WERI-Rb-1 (cell line): ENCODE results near the gene KCNJ14.
A peak's percentile ranks its signal among the peaks of the same experiment; 100 is the strongest.

Experiments used
- DNase-seq: peaks from one replicate; pipeline ENCODE4 v3.0.0-alpha.2; 2020
- H3K27ac ChIP-seq: fragments of 250-450 bp; sonication (Bioruptor Pico); 2 replicates; pipeline ENCODE4 v1.5.1; 2020; ENCODE audit warnings: mild to moderate bottlenecking, moderate library complexity
- H3K27me3 ChIP-seq: fragments of 250-450 bp; sonication (Bioruptor Pico); 2 replicates; pipeline ENCODE4 v1.5.1; 2021; ENCODE audit warnings: mild to moderate bottlenecking, low read depth, moderate library complexity; ENCODE audit not compliant: insufficient read depth, severe bottlenecking
- H3K36me3 ChIP-seq: fragments of 250-450 bp; sonication (Bioruptor Pico); 2 replicates; pipeline ENCODE4 v1.5.1; 2020; ENCODE audit warnings: mild to moderate bottlenecking, moderate library complexity
- H3K4me3 ChIP-seq: 2 replicates; pipeline ENCODE4 v1.5.1; 2011; ENCODE audit warnings: low read depth, mild to moderate bottlenecking, control low read depth, low read length
- H3K9me3 ChIP-seq: fragments of 250-450 bp; sonication (Bioruptor Pico); 2 replicates; pipeline ENCODE4 v1.5.1; 2021; ENCODE audit warnings: mild to moderate bottlenecking, moderate library complexity; ENCODE audit not compliant: severe bottlenecking
- TF ChIP-seq, protein P1 (sequence below): IDR thresholded peaks from 2 replicates; pipeline ENCODE4 v1.5.1; 2011; ENCODE audit warnings: low read depth, mild to moderate bottlenecking, control low read depth, inconsistent platforms, low read length

The KCNJ14 gene

DNA sequence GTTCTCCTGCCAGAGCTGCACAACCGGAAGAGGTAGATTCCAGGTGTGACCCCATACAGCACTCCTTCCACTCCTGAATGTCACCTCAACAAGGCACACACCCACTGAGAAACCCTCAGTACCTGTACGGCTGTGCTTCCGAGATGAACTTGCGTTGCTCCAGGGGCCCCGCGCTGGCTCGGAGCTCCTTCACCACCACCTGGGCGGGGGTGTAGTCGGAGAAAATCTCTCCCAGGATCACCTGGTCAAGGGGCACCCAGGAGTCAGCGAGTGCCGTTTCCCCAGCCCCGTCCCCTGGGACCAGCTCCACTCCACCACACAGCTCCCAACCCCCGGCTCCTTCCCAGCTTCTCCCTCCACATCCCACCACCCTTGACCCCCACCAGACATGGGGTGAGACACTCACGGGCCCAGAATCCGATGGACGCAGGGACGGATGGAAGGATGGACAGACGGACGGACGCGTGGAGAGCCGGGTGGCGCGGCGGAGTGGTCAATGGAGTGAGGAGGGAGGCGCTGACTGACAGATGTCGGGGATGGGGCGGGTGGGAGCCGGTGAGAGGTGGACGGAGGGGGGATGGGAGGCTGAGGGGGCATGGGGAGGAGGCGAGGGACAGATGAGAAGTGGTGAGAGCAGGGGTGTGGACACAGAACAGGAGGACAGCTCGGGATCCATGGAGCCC, 53.5 kb downstream of the KCNJ14 start:
- TF ChIP-seq, protein P1, sequence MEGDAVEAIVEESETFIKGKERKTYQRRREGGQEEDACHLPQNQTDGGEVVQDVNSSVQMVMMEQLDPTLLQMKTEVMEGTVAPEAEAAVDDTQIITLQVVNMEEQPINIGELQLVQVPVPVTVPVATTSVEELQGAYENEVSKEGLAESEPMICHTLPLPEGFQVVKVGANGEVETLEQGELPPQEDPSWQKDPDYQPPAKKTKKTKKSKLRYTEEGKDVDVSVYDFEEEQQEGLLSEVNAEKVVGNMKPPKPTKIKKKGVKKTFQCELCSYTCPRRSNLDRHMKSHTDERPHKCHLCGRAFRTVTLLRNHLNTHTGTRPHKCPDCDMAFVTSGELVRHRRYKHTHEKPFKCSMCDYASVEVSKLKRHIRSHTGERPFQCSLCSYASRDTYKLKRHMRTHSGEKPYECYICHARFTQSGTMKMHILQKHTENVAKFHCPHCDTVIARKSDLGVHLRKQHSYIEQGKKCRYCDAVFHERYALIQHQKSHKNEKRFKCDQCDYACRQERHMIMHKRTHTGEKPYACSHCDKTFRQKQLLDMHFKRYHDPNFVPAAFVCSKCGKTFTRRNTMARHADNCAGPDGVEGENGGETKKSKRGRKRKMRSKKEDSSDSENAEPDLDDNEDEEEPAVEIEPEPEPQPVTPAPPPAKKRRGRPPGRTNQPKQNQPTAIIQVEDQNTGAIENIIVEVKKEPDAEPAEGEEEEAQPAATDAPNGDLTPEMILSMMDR, result no peak
- Histone ChIP-seq H3K27me3 (no peaks in the 10 kb centered on the region), H3K27ac (no peak overlapping the region), H3K36me3 (no peaks in the 10 kb centered on the region), H3K9me3 (no peaks in the 10 kb centered on the region), H3K4me3 (no peak overlapping the region)
- no peak for DNase-seq

DNA sequence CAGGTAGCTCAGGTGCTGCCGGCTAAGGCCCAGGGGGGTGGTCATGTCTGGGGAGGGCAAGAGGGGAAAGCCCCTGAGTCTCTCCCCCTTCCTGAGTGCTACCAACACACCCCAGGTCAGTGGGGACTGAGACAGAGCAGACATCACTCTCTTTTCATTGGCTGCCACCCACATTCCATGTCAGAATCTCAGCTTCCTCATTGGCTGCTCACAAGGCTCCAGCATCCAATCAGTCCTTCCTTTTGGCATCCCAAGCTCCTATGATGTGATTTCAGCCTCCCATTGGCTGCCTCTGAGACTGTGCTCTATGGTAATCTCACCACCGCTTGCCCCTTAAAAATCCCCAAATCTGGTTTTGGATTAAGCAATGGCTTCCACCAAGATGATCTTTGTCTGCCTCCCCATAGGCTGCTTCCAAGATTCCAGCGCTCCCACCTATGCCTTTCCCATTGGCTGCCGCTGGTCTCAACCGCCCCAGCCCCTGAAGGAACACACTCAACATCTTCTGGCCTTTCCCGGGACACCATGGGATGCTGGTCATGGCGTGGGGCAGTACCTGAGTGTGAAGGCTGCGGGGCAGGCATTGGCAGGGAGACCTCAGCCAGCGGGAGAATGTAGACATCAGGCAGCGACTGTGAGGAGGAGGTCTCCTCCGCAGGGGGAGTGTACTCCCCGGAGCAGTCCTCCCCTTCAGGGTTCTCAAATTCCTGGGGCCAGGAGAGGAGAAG, 54.3 kb downstream of the KCNJ14 start:
- H3K9me3 ChIP-seq, result no peaks in the 10 kb centered on the region
- TF ChIP-seq, protein P1, result no peak
- no peaks in the 10 kb centered on the region for H3K36me3 ChIP-seq
- no peaks in the 10 kb centered on the region for H3K27me3 ChIP-seq
- DNase-seq, result no peak
- no peak overlapping the region for H3K4me3 ChIP-seq
- H3K27ac ChIP-seq, result no peak overlapping the region

DNA sequence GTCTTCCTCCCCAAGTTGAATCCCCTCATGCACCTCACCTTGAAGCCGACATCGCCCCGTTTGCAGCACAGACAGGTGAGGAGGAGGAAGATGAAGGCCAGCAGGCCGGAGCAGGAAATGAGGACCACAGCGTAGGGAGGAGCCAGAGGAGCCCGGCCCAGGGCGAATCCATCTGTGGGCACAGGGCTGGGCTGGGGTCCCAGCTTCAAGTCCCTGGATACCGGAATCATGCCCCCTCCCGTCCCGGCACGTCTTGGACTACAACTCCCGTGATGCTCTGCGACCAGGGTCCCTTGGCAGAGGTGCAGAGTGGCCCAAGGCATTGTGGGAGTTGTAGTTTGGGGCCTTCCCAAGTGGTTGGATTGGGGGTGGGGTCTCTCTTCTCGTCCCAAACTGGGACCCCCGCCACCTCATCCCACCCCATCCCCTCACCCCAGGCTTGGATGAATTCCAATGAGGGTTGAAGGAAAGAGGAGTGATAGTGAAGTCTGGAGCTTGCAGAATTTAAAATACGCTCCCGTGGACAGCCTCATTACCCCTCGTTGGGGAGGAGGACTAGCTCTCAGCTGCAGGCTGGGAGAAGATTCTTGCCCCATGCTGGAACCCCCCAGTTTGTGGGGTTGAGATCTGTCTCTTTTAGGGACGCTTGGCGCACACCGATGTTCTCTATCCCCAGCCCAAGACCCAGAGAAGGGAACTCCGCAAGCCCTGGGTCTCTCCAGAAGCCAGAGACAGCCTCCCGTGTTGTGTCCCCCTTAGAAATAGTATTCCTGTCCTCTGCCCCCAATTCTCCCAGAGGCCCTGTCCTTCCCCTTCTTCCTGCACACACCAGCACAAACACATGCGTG, 55.3 kb downstream of the KCNJ14 start:
- H3K36me3 ChIP-seq, result no peaks in the 10 kb centered on the region
- no peak overlapping the region for H3K27ac ChIP-seq
- H3K4me3 ChIP-seq, result peak overlapping the region; percentile 46
- no peaks in the 10 kb centered on the region for H3K27me3 ChIP-seq
- TF ChIP-seq, protein P1, result no peak
- no peaks in the 10 kb centered on the region for H3K9me3 ChIP-seq
- DNase-seq, result peak; percentile 71

DNA sequence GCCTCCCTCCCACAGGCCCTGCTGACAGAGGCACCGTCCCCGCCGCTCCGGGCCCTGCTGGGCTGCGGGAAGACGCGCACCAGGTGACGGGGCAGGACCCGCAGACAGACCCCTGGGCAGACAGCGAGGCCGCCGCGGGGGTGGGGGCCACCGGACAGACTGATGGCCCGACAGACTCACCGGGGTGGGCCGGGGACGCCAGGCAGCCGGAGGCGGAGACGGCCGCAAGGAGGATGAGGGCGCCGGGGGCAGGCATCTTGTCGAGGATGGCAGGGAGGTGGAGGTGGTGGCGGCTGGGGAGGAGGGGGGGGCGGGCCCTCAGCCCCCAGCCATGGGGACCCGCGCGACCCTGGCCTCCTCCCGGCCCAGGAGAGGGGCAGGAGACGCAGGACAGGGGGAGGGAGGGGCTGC, 56.0 kb downstream of the KCNJ14 start:
- Histone ChIP-seq H3K27me3 (no peaks in the 10 kb centered on the region), H3K4me3 (peak overlapping the region; percentile 35), H3K9me3 (no peaks in the 10 kb centered on the region), H3K36me3 (no peaks in the 10 kb centered on the region), H3K27ac (no peak overlapping the region)
- no peak for DNase-seq
- TF ChIP-seq, protein P1, result no peak

- peak within 1 kb of the TSS; percentile 46 for H3K4me3 ChIP-seq
- no peaks in the 10 kb centered on the region for H3K27me3 ChIP-seq
- TF ChIP-seq, protein P1, result no peak
- DNase-seq, result peak; percentile 58
- no peaks in the 10 kb centered on the region for H3K36me3 ChIP-seq
- H3K9me3 ChIP-seq, result no peaks in the 10 kb centered on the region
- no peak within 1 kb of the TSS for H3K27ac ChIP-seq
Observed at GRCh38 chr19:48511800-48512503, 56.6 kb downstream of the KCNJ14 start, which contains the start of gene LMTK3. Gene LMTK3, minus strand, starts transcription at chr19:48511835. Its CDS starts 259 bp downstream, at chr19:48511576.
